ENCODE results near the gene FBXO40. TPM values are rescaled to one million over a fixed set of nuclear protein-coding genes. Genes with fewer than 3 reads are reported as not detected.
A peak's percentile ranks its signal among the peaks of the same experiment; 100 is the strongest.

The FBXO40 gene
- polyA plus RNA-seq, 2 donors, result not detected

DNA sequence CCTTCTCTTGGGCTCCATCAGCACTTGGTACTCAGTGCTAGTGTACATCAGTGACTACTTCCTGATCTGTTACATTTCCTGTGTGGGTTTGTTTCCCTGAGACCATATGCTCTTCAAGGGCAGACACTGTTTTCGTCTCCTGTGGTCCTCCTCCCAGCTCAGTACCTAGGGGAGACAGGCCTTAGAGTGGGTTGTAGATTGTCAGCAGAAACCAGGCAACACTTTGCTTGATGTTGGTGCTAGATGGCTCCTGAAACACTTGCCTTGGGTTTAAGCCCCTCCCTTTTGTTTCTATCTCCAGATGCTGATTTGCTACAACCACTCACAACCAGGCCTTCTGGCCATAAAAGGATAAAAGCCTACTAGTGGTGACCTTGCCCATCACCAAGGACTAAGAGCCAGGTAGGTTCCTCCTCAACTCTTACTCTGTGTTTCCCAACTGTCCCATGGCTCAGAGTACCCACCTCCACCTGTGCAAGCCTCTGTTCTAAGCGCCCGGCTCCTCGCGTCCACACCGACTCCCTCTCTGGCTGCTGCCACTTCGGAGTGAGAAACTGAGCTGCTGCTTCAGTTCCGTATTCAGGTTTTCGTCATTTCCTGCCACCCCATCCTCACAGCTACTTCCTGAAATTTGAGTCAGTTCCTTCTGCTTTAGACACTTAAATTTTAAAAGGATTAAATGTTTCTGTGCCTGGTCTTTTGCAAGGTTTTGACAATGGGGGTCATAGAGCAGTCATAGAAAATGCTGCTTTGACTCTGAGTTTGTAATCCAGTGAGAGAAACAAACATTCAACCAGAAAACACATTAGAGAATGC, 67.4 kb downstream of the FBXO40 start, which contains the start of gene HCLS1:
Gene HCLS1 (minus strand): TSS at position 548 of the 816 bp plus-strand sequence. CDS start 2,556 bp downstream, outside the sequence.
- H3K4me1 ChIP-seq (ENCODE audit: control insufficient read depth in 2 of 2, insufficient read depth in 2 of 2, low read length in 1 of 2), result no peaks in the 10 kb centered on the region
- peak within 1 kb of the TSS; percentile 16 to 40 for H3K4me3 ChIP-seq (ENCODE audit: low read depth in 1 of 2, low read length in 2 of 2)
- H3K9me3 ChIP-seq (ENCODE audit: control insufficient read depth in 2 of 2, insufficient read depth in 1 of 2, low read depth in 1 of 2, low read length in 1 of 2), result no peaks in the 10 kb centered on the region
- peak within 1 kb of the TSS; percentile 67 to 74 for H3K27ac ChIP-seq (ENCODE audit: low read depth in 2 of 2, low read length in 1 of 2)
- WGBS, 2 donors, result 73 to 79% methylated on average over 9 of the region's 9 CpGs
- H3K27me3 ChIP-seq (ENCODE audit: control insufficient read depth in 1 of 2, insufficient read depth in 2 of 2, low read length in 2 of 2), result no peaks in the 10 kb centered on the region
- H3K36me3 ChIP-seq (ENCODE audit: control insufficient read depth in 2 of 2, insufficient read depth in 2 of 2, low read length in 1 of 2), result peaks cover 8 to 17% of the 10 kb centered on the region in 2 donors

DNA sequence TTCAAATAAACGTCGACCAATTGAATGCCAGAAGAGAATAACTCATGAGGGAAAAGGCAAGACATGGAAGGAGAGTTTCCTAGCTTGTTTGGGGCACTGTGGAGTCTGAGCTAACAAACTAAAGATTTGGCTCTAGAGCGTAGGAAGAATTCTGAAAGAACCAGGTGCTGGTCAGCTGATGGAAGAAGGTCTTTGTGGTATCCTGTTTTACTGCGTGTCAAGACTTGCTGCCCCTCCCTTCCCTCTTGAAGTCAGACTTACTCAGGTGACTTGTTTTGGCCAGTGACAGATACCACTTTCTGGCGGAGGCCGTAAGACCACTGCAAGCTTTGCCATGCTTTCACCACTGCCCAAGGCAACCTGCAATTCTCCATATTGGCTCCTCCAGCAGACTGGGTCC, 68.2 kb downstream of the FBXO40 start:
- 76 to 83% methylated on average over 6 of the region's 6 CpGs for WGBS, 2 donors
- H3K27me3 ChIP-seq (ENCODE audit: control insufficient read depth in 1 of 2, insufficient read depth in 2 of 2, low read length in 2 of 2), result no peaks in the 10 kb centered on the region
- H3K4me3 ChIP-seq (ENCODE audit: low read depth in 1 of 2, low read length in 2 of 2), result no peak overlapping the region
- H3K36me3 ChIP-seq (ENCODE audit: control insufficient read depth in 2 of 2, insufficient read depth in 2 of 2, low read length in 1 of 2), result peaks cover 13 to 22% of the 10 kb centered on the region in 2 donors
- no peaks in the 10 kb centered on the region for H3K9me3 ChIP-seq (ENCODE audit: control insufficient read depth in 2 of 2, insufficient read depth in 1 of 2, low read depth in 1 of 2, low read length in 1 of 2)
- peaks cover 0 to 4% of the 10 kb centered on the region in 2 donors for H3K4me1 ChIP-seq (ENCODE audit: control insufficient read depth in 2 of 2, insufficient read depth in 2 of 2, low read length in 1 of 2)
- H3K27ac ChIP-seq (ENCODE audit: low read depth in 2 of 2, low read length in 1 of 2), result no peak overlapping the region

DNA sequence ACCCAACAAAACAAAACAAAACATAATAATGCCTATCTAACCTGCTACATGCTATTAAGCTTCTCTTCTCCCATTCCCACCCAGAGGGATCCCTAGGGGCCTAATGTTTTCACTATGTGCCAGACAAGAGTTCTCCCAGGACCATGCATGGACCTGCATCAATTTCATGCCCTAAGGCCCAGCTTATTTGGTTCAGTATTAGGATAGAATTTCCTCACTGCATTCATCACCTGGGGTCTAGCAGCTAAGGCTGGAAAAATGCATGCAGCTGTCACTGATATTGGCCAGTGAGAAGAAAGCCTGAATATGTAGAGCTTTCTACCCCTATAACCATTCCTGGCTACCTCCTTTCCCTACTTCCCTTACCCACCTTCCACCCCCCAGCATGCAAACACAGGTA, 69.6 kb downstream of the FBXO40 start:
- H3K4me3 ChIP-seq (ENCODE audit: low read depth in 1 of 2, low read length in 2 of 2), result no peak overlapping the region
- H3K9me3 ChIP-seq (ENCODE audit: control insufficient read depth in 2 of 2, insufficient read depth in 1 of 2, low read depth in 1 of 2, low read length in 1 of 2), result no peaks in the 10 kb centered on the region
- H3K27me3 ChIP-seq (ENCODE audit: control insufficient read depth in 1 of 2, insufficient read depth in 2 of 2, low read length in 2 of 2), result no peaks in the 10 kb centered on the region
- no peak overlapping the region for H3K27ac ChIP-seq (ENCODE audit: low read depth in 2 of 2, low read length in 1 of 2)
- peaks cover 15 to 25% of the 10 kb centered on the region in 2 donors for H3K36me3 ChIP-seq (ENCODE audit: control insufficient read depth in 2 of 2, insufficient read depth in 2 of 2, low read length in 1 of 2)
- peaks cover 0 to 4% of the 10 kb centered on the region in 2 donors for H3K4me1 ChIP-seq (ENCODE audit: control insufficient read depth in 2 of 2, insufficient read depth in 2 of 2, low read length in 1 of 2)

DNA sequence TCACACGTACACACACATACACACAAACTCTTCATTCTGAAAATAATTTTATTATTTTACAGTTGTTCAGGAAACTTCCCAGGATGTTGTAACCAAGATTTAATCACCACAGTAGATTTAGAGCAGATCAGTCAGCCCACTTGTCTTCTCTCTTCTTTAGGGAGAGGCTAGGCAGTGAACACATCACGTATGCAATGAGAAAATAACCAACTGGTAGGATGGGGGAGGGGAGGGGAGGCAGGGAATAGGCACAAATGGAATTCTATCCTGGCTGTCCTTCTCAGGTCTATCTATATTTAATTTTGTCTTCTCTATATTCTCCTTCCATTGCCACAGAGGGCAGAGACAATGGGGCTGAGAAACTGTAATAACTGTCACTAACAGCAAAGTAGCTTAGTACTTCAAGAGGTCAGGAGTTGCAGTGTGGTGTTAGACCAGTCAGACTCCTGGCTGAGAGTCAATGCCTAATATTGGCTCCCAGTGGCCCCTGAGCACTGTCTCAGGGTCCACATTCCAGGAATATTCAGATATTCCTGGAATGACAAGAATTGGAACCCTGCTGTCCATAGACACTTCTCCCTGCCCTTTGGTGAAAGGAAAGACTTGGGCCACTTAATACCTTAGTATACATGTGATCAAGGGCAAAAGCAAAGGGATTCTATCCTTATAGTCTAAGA, 70.1 kb downstream of the FBXO40 start:
- H3K4me3 ChIP-seq (ENCODE audit: low read depth in 1 of 2, low read length in 2 of 2), result no peak overlapping the region
- no peaks in the 10 kb centered on the region for H3K27me3 ChIP-seq (ENCODE audit: control insufficient read depth in 1 of 2, insufficient read depth in 2 of 2, low read length in 2 of 2)
- 53 to 63% methylated on average over 2 of the region's 2 CpGs for WGBS, 2 donors
- H3K27ac ChIP-seq (ENCODE audit: low read depth in 2 of 2, low read length in 1 of 2), result no peak overlapping the region
- peaks cover 0 to 4% of the 10 kb centered on the region in 2 donors for H3K4me1 ChIP-seq (ENCODE audit: control insufficient read depth in 2 of 2, insufficient read depth in 2 of 2, low read length in 1 of 2)
- peaks cover 15 to 25% of the 10 kb centered on the region in 2 donors for H3K36me3 ChIP-seq (ENCODE audit: control insufficient read depth in 2 of 2, insufficient read depth in 2 of 2, low read length in 1 of 2)
- no peaks in the 10 kb centered on the region for H3K9me3 ChIP-seq (ENCODE audit: control insufficient read depth in 2 of 2, insufficient read depth in 1 of 2, low read depth in 1 of 2, low read length in 1 of 2)

DNA sequence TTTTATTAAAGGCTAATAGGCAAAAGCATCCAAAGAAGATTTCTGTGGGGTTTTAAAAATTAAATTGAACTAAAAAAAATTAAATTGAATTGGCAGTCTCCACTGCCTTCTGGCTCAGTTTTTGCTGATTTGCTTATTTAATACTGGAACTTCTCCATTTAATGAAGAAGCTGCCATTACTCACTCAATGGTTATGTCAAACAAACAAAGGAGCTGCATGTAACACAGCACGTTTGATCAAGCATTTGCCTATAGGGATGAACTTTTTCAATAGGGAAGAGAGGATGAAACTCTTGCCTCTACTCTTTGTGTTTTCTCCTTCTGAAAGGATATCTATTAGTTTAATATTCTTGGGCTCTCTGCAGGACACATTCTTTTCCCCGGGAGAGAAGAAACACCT, 72.3 kb downstream of the FBXO40 start:
- Histone ChIP-seq H3K4me1 (ENCODE audit: control insufficient read depth in 2 of 2, insufficient read depth in 2 of 2, low read length in 1 of 2) (peaks cover 0 to 4% of the 10 kb centered on the region in 2 donors), H3K36me3 (ENCODE audit: control insufficient read depth in 2 of 2, insufficient read depth in 2 of 2, low read length in 1 of 2) (peaks cover 19 to 24% of the 10 kb centered on the region in 2 donors), H3K27ac (ENCODE audit: low read depth in 2 of 2, low read length in 1 of 2) (no peak overlapping the region), H3K4me3 (ENCODE audit: low read depth in 1 of 2, low read length in 2 of 2) (no peak overlapping the region), H3K27me3 (ENCODE audit: control insufficient read depth in 1 of 2, insufficient read depth in 2 of 2, low read length in 2 of 2) (no peaks in the 10 kb centered on the region), H3K9me3 (ENCODE audit: control insufficient read depth in 2 of 2, insufficient read depth in 1 of 2, low read depth in 1 of 2, low read length in 1 of 2) (no peaks in the 10 kb centered on the region)
- 40 to 43% methylated on average over 2 of the region's 2 CpGs for WGBS, 2 donors

DNA sequence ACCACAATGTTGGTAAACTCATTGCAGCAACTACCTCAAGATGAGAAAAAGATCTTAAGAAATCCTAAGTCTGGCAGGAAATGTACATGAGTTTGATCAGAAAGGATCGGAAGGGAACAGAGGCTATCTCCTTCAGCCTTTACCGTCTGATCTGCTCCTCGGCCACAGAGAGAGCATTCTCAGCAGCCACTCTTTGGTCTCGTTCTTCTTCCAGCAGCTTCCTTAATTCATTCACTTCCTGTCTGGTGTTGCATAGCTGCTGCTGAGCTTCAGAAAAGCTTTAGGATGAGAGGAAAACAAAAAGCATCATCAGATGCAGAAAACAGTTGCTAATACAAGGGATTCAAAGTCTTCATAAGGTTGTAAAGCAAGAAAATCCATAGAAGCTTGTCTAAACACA, 74.2 kb downstream of the FBXO40 start:
- no peaks in the 10 kb centered on the region for H3K27me3 ChIP-seq (ENCODE audit: control insufficient read depth in 1 of 2, insufficient read depth in 2 of 2, low read length in 2 of 2)
- H3K4me1 ChIP-seq (ENCODE audit: control insufficient read depth in 2 of 2, insufficient read depth in 2 of 2, low read length in 1 of 2), result peaks cover 0 to 4% of the 10 kb centered on the region in 2 donors
- no peak overlapping the region for H3K27ac ChIP-seq (ENCODE audit: low read depth in 2 of 2, low read length in 1 of 2)
- peaks cover 19 to 24% of the 10 kb centered on the region in 2 donors for H3K36me3 ChIP-seq (ENCODE audit: control insufficient read depth in 2 of 2, insufficient read depth in 2 of 2, low read length in 1 of 2)
- no peaks in the 10 kb centered on the region for H3K9me3 ChIP-seq (ENCODE audit: control insufficient read depth in 2 of 2, insufficient read depth in 1 of 2, low read depth in 1 of 2, low read length in 1 of 2)
- no peak overlapping the region for H3K4me3 ChIP-seq (ENCODE audit: low read depth in 1 of 2, low read length in 2 of 2)
- 87 to 88% methylated on average over 4 of the region's 4 CpGs for WGBS, 2 donors

DNA sequence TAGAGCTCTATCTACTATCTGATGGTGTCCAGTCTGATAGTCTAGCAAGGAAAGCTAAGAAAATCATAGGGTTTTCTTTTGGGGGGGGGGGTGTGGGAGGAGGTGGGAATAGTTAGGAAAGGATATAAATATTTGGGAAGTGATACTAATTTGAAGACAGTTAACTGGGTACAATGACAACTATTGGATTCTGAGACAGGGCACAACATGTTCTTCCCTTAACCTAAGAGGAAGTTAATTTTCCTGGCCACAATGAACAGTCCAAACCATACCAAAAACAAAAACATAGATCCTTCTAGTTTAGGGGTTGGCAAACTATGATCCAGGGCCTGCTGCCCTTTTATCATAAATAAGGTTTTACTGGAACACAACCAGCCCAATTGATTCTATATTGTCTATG, 77.5 kb downstream of the FBXO40 start:
- H3K36me3 ChIP-seq (ENCODE audit: control insufficient read depth in 2 of 2, insufficient read depth in 2 of 2, low read length in 1 of 2), result peaks cover 10 to 11% of the 10 kb centered on the region in 2 donors
- H3K4me3 ChIP-seq (ENCODE audit: low read depth in 1 of 2, low read length in 2 of 2), result no peak overlapping the region
- no peaks in the 10 kb centered on the region for H3K27me3 ChIP-seq (ENCODE audit: control insufficient read depth in 1 of 2, insufficient read depth in 2 of 2, low read length in 2 of 2)
- H3K4me1 ChIP-seq (ENCODE audit: control insufficient read depth in 2 of 2, insufficient read depth in 2 of 2, low read length in 1 of 2), result peaks cover 0 to 4% of the 10 kb centered on the region in 2 donors
- no peaks in the 10 kb centered on the region for H3K9me3 ChIP-seq (ENCODE audit: control insufficient read depth in 2 of 2, insufficient read depth in 1 of 2, low read depth in 1 of 2, low read length in 1 of 2)
- H3K27ac ChIP-seq (ENCODE audit: low read depth in 2 of 2, low read length in 1 of 2), result no peak overlapping the region

DNA sequence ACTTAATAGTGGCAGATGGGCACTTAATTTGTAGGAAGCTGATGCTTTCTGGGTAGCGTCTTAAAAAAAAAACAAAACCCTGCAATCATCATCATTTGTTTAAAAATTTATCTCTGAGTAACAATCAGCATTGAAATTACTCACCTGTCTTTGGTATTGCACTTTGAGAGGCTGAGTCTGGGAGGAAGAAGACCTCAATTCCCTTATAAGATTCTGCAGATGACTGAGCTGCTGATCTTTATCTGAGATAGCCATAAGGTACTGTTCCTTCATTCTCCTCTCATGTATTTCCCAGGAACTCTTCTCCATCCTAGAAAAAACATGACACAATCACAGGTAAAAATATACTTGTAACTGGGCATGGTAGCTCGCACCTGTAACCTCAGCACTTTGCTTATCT, 84.0 kb downstream of the FBXO40 start:
- Histone ChIP-seq H3K9me3 (ENCODE audit: control insufficient read depth in 2 of 2, insufficient read depth in 1 of 2, low read depth in 1 of 2, low read length in 1 of 2) (no peaks in the 10 kb centered on the region), H3K27me3 (ENCODE audit: control insufficient read depth in 1 of 2, insufficient read depth in 2 of 2, low read length in 2 of 2) (no peaks in the 10 kb centered on the region), H3K4me3 (ENCODE audit: low read depth in 1 of 2, low read length in 2 of 2) (no peak overlapping the region), H3K27ac (ENCODE audit: low read depth in 2 of 2, low read length in 1 of 2) (no peak overlapping the region), H3K36me3 (ENCODE audit: control insufficient read depth in 2 of 2, insufficient read depth in 2 of 2, low read length in 1 of 2) (peaks cover 16% of the 10 kb centered on the region in 2 donors), H3K4me1 (ENCODE audit: control insufficient read depth in 2 of 2, insufficient read depth in 2 of 2, low read length in 1 of 2) (no peaks in the 10 kb centered on the region)
- WGBS, 2 donors, result 94 to 98% methylated on average over 2 of the region's 2 CpGs

Measured in esophagus (tissue), 2 donors.